Esophagus muscularis mucosa (tissue), 4 donors: ENCODE results near the gene HNRNPLL.

ENCODE experiments used
- CTCF ChIP-seq, 3 experiments: fragments of 200-600 bp in 2 of 3; fragments of 450-650 bp in 1 of 3; sonication (generic) in 2 of 3; IDR thresholded peaks; one replicate each; pipeline ENCODE4 v1.5.1; 2017 to 2019; ENCODE audit warnings: antibody characterized with exemption in 3 of 3, mild to moderate bottlenecking in 2 of 3, moderate library complexity in 1 of 3
- EP300 ChIP-seq: sonication (generic); formaldehyde crosslinking; IDR thresholded peaks from one replicate; pipeline ENCODE4 v1.6.1; 2017; ENCODE audit warnings: antibody characterized with exemption
- POLR2A ChIP-seq: fragments of 450-650 bp; IDR thresholded peaks from one replicate; pipeline ENCODE4 v1.6.1; 2017; ENCODE audit warnings: antibody characterized with exemption, moderate library complexity, mild to moderate bottlenecking, low read depth
- POLR2AphosphoS5 ChIP-seq, 2 donors: sonication (generic); formaldehyde crosslinking; IDR thresholded peaks; one replicate each; pipeline ENCODE4 v1.6.1; 2017; ENCODE audit warnings: antibody characterized with exemption in 2 of 2

GRCh38 chr2:38602732-38603401 lies at the start of gene HNRNPLL:
- TF ChIP-seq POLR2AphosphoS5 (IDR thresholded peaks at IDR 0.05) (peak; percentile 99), POLR2A (peak; percentile 95), CTCF (IDR thresholded peaks at IDR 0.05) (no peak), EP300 (no peak)
